OCI-LY7 (cell line): ENCODE data around the gene ABCA8. TPM values are rescaled to one million over a fixed set of nuclear protein-coding genes. Genes with fewer than 3 reads are reported as not detected.

Source experiments
- BruUV-seq: library from RNA; stranded (reverse); fragments of 400-500 nt; replicated peaks from 2 replicates; lab custom pipeline; 2021; lab: Mats Ljungman, UMichigan
- CTCF ChIA-PET: fragments of 300-600 bp; sonication (Branson Sonifier 250); formaldehyde crosslinking; loops from one replicate; lab custom pipeline; 2022; ENCODE audit warnings: antibody characterized with exemption; ENCODE audit not compliant: unreplicated experiment; lab: Charles Lee
- POLR2A ChIA-PET: fragments of 300-600 bp; sonication (Branson Sonifier 250); formaldehyde crosslinking; loops from one replicate; lab custom pipeline; 2022; ENCODE audit warnings: antibody characterized with exemption; lab: Charles Lee
- DNase-seq: peaks from one replicate; pipeline ENCODE4 v3.0.0-alpha.2; 2015; ENCODE audit warnings: low spot score
- H2AFZ ChIP-seq: fragments of 200-600 bp; sonication (generic), shearing (Covaris generic); 2 replicates; pipeline ENCODE4 v1.6.1; 2014; ENCODE audit warnings: mild to moderate bottlenecking, antibody characterized with exemption, low read length, moderate library complexity
- H3K27ac ChIP-seq: fragments of 200-600 bp; sonication (generic); 2 replicates; pipeline ENCODE4 v1.5.1; 2014; ENCODE audit warnings: mixed run types, low read depth, mild to moderate bottlenecking, moderate library complexity, low read length, inconsistent platforms; ENCODE audit not compliant: poor library complexity, severe bottlenecking
- H3K36me3 ChIP-seq: fragments of 200-600 bp; sonication (generic); 2 replicates; pipeline ENCODE4 v1.6.1; 2014; ENCODE audit warnings: mild to moderate bottlenecking, antibody characterized with exemption, low read length, moderate library complexity, mixed read lengths; ENCODE audit not compliant: insufficient read depth
- H3K4me1 ChIP-seq: fragments of 200-600 bp; sonication (generic); 2 replicates; pipeline ENCODE4 v1.5.1; 2014; ENCODE audit warnings: mild to moderate bottlenecking, low read length; ENCODE audit not compliant: insufficient read depth, poor library complexity, severe bottlenecking
- H3K4me2 ChIP-seq: fragments of 200-600 bp; sonication (generic); 2 replicates; pipeline ENCODE4 v1.6.1; 2014; ENCODE audit warnings: mild to moderate bottlenecking, low read length
- H3K4me3 ChIP-seq: fragments of 200-600 bp; sonication (generic); 2 replicates; pipeline ENCODE4 v1.5.1; 2014; ENCODE audit warnings: mild to moderate bottlenecking, low read depth, low read length; ENCODE audit not compliant: poor library complexity, severe bottlenecking
- H3K79me2 ChIP-seq: fragments of 200-600 bp; sonication (generic); 2 replicates; pipeline ENCODE4 v1.6.1; 2016; ENCODE audit warnings: low read depth, mild to moderate bottlenecking, low read length, moderate library complexity, mixed read lengths; ENCODE audit not compliant: insufficient read depth
- H3K9me2 ChIP-seq: fragments of 200-600 bp; sonication (generic); 2 replicates; pipeline ENCODE4 v1.6.1; 2016; ENCODE audit warnings: mild to moderate bottlenecking, low read length, mixed read lengths; ENCODE audit not compliant: insufficient read depth
- H3K9me3 ChIP-seq: fragments of 200-600 bp; sonication (generic); 2 replicates; pipeline ENCODE4 v1.6.1; 2014; ENCODE audit warnings: mild to moderate bottlenecking, mixed run types, low read length, mixed read lengths
- H4K20me1 ChIP-seq: fragments of 200-600 bp; sonication (generic); 2 replicates; pipeline ENCODE4 v1.6.1; 2014; ENCODE audit warnings: mild to moderate bottlenecking, antibody characterized with exemption, low read length, moderate library complexity, mixed read lengths; ENCODE audit not compliant: insufficient read depth
- CTCF ChIP-seq: fragments of 200-600 bp; sonication (generic); conservative IDR thresholded peaks from 2 replicates; pipeline ENCODE4 v1.5.1; 2014; ENCODE audit warnings: mild to moderate bottlenecking, antibody characterized with exemption, low read length, moderate library complexity, mixed read lengths
- EZH2phosphoT487 ChIP-seq: fragments of 200-600 bp; sonication (generic); IDR thresholded peaks from 2 replicates; pipeline ENCODE4 v1.6.1; 2018; ENCODE audit warnings: low read depth, borderline replicate concordance, mild to moderate bottlenecking, mixed run types, antibody characterized with exemption, low read length, moderate library complexity, mixed read lengths
- intact Hi-C: fragments of 100-400 bp; cut with micrococcal nuclease; formaldehyde crosslinking; loops from one replicate; pipeline ENCODE4 v1.10.0; 2022; ENCODE audit not compliant: unreplicated experiment
- total RNA-seq, 2 experiments: library from RNA; depleted of rRNA in 1 of 2; stranded (reverse); fragments of >200 nt in 1 of 2; shearing (Covaris generic) in 1 of 2; gene quantifications; 2 replicates each; pipeline ENCODE4 v1.2.3, GENCODE V29; 2014 to 2022

Gene ABCA8
- total RNA-seq, 2 experiments from 2014 or later, result not detected

GRCh38 chr17:68939195-68939594 is 16.0 kb downstream of the ABCA8 start:
- H3K4me1 ChIP-seq, result no peaks in the 10 kb centered on the region
- no TSS peak for BruUV-seq
- intact Hi-C loops, result no loop called here
- no peaks in the 10 kb centered on the region for H4K20me1 ChIP-seq
- H2AFZ ChIP-seq, result no peak overlapping the region
- no peaks in the 10 kb centered on the region for H3K36me3 ChIP-seq
- no peaks in the 10 kb centered on the region for H3K79me2 ChIP-seq
- ChIA-PET CTCF (no interaction called here), POLR2A (no interaction called here)
- H3K9me3 ChIP-seq, result no peaks in the 10 kb centered on the region
- H3K9me2 ChIP-seq, result no peaks in the 10 kb centered on the region
- DNase-seq, result no peak
- no peak overlapping the region for H3K27ac ChIP-seq
- H3K4me2 ChIP-seq, result no peak overlapping the region
- no peak overlapping the region for H3K4me3 ChIP-seq
- TF ChIP-seq EZH2phosphoT487, result no peak
- TF ChIP-seq CTCF, result no peak

GRCh38 chr17:68937890-68938514 is 17.2 kb downstream of the ABCA8 start:
- H3K27ac ChIP-seq, result no peak overlapping the region
- BruUV-seq, result no TSS peak
- intact Hi-C loops, result no loop called here
- no peaks in the 10 kb centered on the region for H3K4me1 ChIP-seq
- H4K20me1 ChIP-seq, result no peaks in the 10 kb centered on the region
- no peaks in the 10 kb centered on the region for H3K79me2 ChIP-seq
- CTCF ChIA-PET, result no interaction called here
- no peaks in the 10 kb centered on the region for H3K9me3 ChIP-seq
- H2AFZ ChIP-seq, result no peak overlapping the region
- H3K36me3 ChIP-seq, result no peaks in the 10 kb centered on the region
- H3K4me3 ChIP-seq, result no peak overlapping the region
- no peak for TF ChIP-seq CTCF
- TF ChIP-seq EZH2phosphoT487, result no peak
- POLR2A ChIA-PET, result interaction anchor here (0.6 kb wide), 1 partner anchor 59 kb away, joined by 3 read pairs; no protein-coding TSS in a partner anchor
- DNase-seq, result no peak
- no peak overlapping the region for H3K4me2 ChIP-seq
- H3K9me2 ChIP-seq, result no peaks in the 10 kb centered on the region

DNA sequence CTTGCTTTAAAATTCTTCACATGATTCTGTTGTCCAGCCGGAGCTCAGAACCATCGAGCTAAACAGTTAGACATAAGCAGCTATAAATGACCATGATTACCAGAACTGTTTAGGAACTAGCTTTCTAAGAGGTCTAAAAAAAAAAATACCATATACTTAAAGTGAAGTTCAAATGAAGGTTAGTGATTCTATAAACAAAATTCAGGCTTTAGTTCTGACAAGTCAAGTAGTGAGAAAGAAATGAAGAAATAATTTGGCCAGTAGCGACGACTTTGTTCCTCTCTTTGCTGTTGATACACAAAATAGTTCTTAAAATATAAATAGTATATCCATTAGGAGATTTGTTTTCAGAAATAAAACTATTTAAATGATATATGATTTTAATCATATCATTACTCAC is 27.7 kb downstream of the ABCA8 start:
- TF ChIP-seq CTCF, result no peak
- TF ChIP-seq EZH2phosphoT487, result no peak
- no TSS peak for BruUV-seq
- no peak overlapping the region for H2AFZ ChIP-seq
- H4K20me1 ChIP-seq, result no peaks in the 10 kb centered on the region
- ChIA-PET CTCF (no interaction called here), POLR2A (interaction anchor here (0.8 kb wide), 1 partner anchor 61 kb away, joined by 4 read pairs; no protein-coding TSS in a partner anchor)
- no peaks in the 10 kb centered on the region for H3K36me3 ChIP-seq
- no peaks in the 10 kb centered on the region for H3K4me1 ChIP-seq
- no peaks in the 10 kb centered on the region for H3K9me2 ChIP-seq
- no peaks in the 10 kb centered on the region for H3K79me2 ChIP-seq
- H3K4me3 ChIP-seq, result no peak overlapping the region
- DNase-seq, result no peak
- intact Hi-C loops, result no loop called here
- no peak overlapping the region for H3K27ac ChIP-seq
- no peaks in the 10 kb centered on the region for H3K9me3 ChIP-seq
- H3K4me2 ChIP-seq, result no peak overlapping the region
